Prostate gland (tissue), 2 donors: ENCODE data around the gene FSTL5. TPM values are rescaled to one million over a fixed set of nuclear protein-coding genes. Genes with fewer than 3 reads are reported as not detected.

Experiments
- DNase-seq: peaks from one replicate; pipeline ENCODE4 v3.0.0-alpha.2; 2019; ENCODE audit warnings: low spot score
- H3K27ac ChIP-seq, 2 donors: fragments of 200-600 bp; sonication (generic); 2 replicates each; pipeline ENCODE4 v1.5.1; 2017 to 2019
- H3K27me3 ChIP-seq: fragments of 200-600 bp; sonication (generic); replicated peaks from 2 replicates; pipeline ENCODE4 v1.5.1; 2019; ENCODE audit not compliant: insufficient read depth
- H3K36me3 ChIP-seq, 2 donors: fragments of 200-600 bp; sonication (generic); 1 replicate in 1 of 2; 2 replicates in 1 of 2; pipeline versions ENCODE4 v1.5.1 to v1.8.1; 2017 to 2019
- H3K4me1 ChIP-seq: fragments of 200-600 bp; sonication (generic); replicated peaks from 2 replicates; pipeline ENCODE4 v1.5.1; 2019
- H3K4me3 ChIP-seq, 2 donors: fragments of 200-600 bp; sonication (generic); 2 replicates each; pipeline ENCODE4 v1.5.1; 2017 to 2019
- H3K9me3 ChIP-seq: fragments of 200-600 bp; sonication (generic); 2 replicates; pipeline ENCODE4 v1.5.1; 2017
- CTCF ChIP-seq, 4 experiments: fragments of 200-600 bp in 2 of 4; fragments of 450-650 bp in 2 of 4; sonication (generic) in 2 of 4; IDR thresholded peaks; 1 replicate in 3 of 4; 2 replicates in 1 of 4; pipeline ENCODE4 v1.5.1; 2016 to 2019; ENCODE audit warnings: antibody characterized with exemption in 4 of 4, mild to moderate bottlenecking in 2 of 4, moderate library complexity in 2 of 4
- POLR2A ChIP-seq: fragments of 450-650 bp; IDR thresholded peaks from one replicate; pipeline ENCODE4 v1.6.1; 2016; ENCODE audit warnings: antibody characterized with exemption, mild to moderate bottlenecking
- POLR2AphosphoS5 ChIP-seq: sonication (generic); formaldehyde crosslinking; IDR thresholded peaks from one replicate; pipeline ENCODE4 v1.6.1; 2017; ENCODE audit warnings: antibody characterized with exemption
- WGBS: methylation state at CpG from one replicate; pipeline ENCODE4 v1.1.5; 2018; 5-methylcytosine and 5-hydroxymethylcytosine counted together
- intact Hi-C: fragments of 100-400 bp; cut with DNase I; formaldehyde crosslinking; loops from one replicate; pipeline ENCODE4 v1.14.2; 2022
- total RNA-seq, 2 donors: library from RNA; depleted of rRNA; stranded (reverse); fragments of >200 nt; gene quantifications; one replicate each; pipeline ENCODE4 v1.1.0, GENCODE V29; 2016

The FSTL5 gene
- total RNA-seq, 2 donors from 2014 or later: 0.45 TPM; not detected in 1

GRCh38 chr4:161655148-161655547, 508.7 kb downstream of the FSTL5 start:
- DNase-seq: no peak
- TF ChIP-seq CTCF (IDR thresholded peaks at IDR 0.05) (no peak), POLR2AphosphoS5 (no peak), POLR2A (no peak)
- intact Hi-C loops: no loop called here
- H3K4me3 ChIP-seq: no peak overlapping the region
- H3K36me3 ChIP-seq: no peaks in the 10 kb centered on the region
- no peak overlapping the region for H3K27ac ChIP-seq
- 92% methylated on average over 2 of the region's 2 CpGs for WGBS
- no peaks in the 10 kb centered on the region for H3K4me1 ChIP-seq
- H3K27me3 ChIP-seq: no peaks in the 10 kb centered on the region
- H3K9me3 ChIP-seq: no peaks in the 10 kb centered on the region

- WGBS: 91% methylated on average over 1 of the region's 1 CpG
- no peaks in the 10 kb centered on the region for H3K36me3 ChIP-seq
- intact Hi-C loops: no loop called here
- no peak overlapping the region for H3K4me3 ChIP-seq
- H3K9me3 ChIP-seq: no peaks in the 10 kb centered on the region
- DNase-seq: no peak
- H3K27ac ChIP-seq: no peak overlapping the region
- TF ChIP-seq POLR2A: no peak
- no peak for TF ChIP-seq POLR2AphosphoS5
- no peak for TF ChIP-seq CTCF (IDR thresholded peaks at IDR 0.05)
- H3K27me3 ChIP-seq: no peaks in the 10 kb centered on the region
- no peaks in the 10 kb centered on the region for H3K4me1 ChIP-seq
These were observed 510.1 kb downstream of the FSTL5 start for GRCh38 chr4:161653697-161654096.

- TF ChIP-seq POLR2AphosphoS5 (no peak), CTCF (IDR thresholded peaks at IDR 0.05) (no peak), POLR2A (no peak)
- Histone ChIP-seq H3K27ac (no peak overlapping the region), H3K9me3 (no peaks in the 10 kb centered on the region), H3K4me1 (no peaks in the 10 kb centered on the region), H3K4me3 (no peak overlapping the region), H3K27me3 (no peaks in the 10 kb centered on the region), H3K36me3 (no peaks in the 10 kb centered on the region)
- 86% methylated on average over 2 of the region's 2 CpGs for WGBS
- DNase-seq: no peak
- intact Hi-C loops: no loop called here
These were observed 512.2 kb downstream of the FSTL5 start for GRCh38 chr4:161651586-161651985.

- no peak for DNase-seq
- no peak overlapping the region for H3K27ac ChIP-seq
- TF ChIP-seq CTCF (IDR thresholded peaks at IDR 0.05) (no peak), POLR2AphosphoS5 (no peak), POLR2A (no peak)
- WGBS: 75% methylated on average over 5 of the region's 5 CpGs
- no peaks in the 10 kb centered on the region for H3K36me3 ChIP-seq
- H3K9me3 ChIP-seq: no peaks in the 10 kb centered on the region
- no peaks in the 10 kb centered on the region for H3K27me3 ChIP-seq
- H3K4me3 ChIP-seq: no peak overlapping the region
- H3K4me1 ChIP-seq: no peaks in the 10 kb centered on the region
- intact Hi-C loops: no loop called here
These were observed 513.0 kb downstream of the FSTL5 start for GRCh38 chr4:161650812-161651211.

GRCh38 chr4:161647757-161648156, 516.0 kb downstream of the FSTL5 start:
- no peak for DNase-seq
- no peak for TF ChIP-seq POLR2A
- no peak for TF ChIP-seq POLR2AphosphoS5
- TF ChIP-seq CTCF (IDR thresholded peaks at IDR 0.05): no peak

More at GRCh38 chr4:161647757-161648156, 516.0 kb downstream of the FSTL5 start:
- no peaks in the 10 kb centered on the region for H3K27me3 ChIP-seq
- H3K4me3 ChIP-seq: no peak overlapping the region
- WGBS: 91% methylated on average over 12 of the region's 12 CpGs
- no peaks in the 10 kb centered on the region for H3K9me3 ChIP-seq
- no peaks in the 10 kb centered on the region for H3K4me1 ChIP-seq
- H3K36me3 ChIP-seq: no peaks in the 10 kb centered on the region
- no peak overlapping the region for H3K27ac ChIP-seq
- intact Hi-C loops: no loop called here
